Transverse colon (tissue), 4 donors: ENCODE results near the gene WNT5B. TPM values are rescaled to one million over a fixed set of nuclear protein-coding genes. Genes with fewer than 3 reads are reported as not detected.

Experiments used
- DNase-seq: peaks from one replicate; pipeline ENCODE4 v3.0.0-alpha.2; 2019
- H3K27ac ChIP-seq, 4 donors: fragments of 200-600 bp; sonication (generic); 2 replicates each; pipeline ENCODE4 v1.5.1; 2016 to 2018; ENCODE audit warnings: inconsistent platforms in 4 of 4
- H3K27me3 ChIP-seq: fragments of 200-600 bp; sonication (generic); 2 replicates; pipeline ENCODE4 v1.5.1; 2017; ENCODE audit warnings: inconsistent platforms
- H3K36me3 ChIP-seq, 4 donors: fragments of 200-600 bp; sonication (generic); 2 replicates each; pipeline ENCODE4 v1.5.1; 2017 to 2019; ENCODE audit warnings: inconsistent platforms in 4 of 4
- H3K4me1 ChIP-seq, 4 donors: fragments of 200-600 bp; sonication (generic); 2 replicates each; pipeline ENCODE4 v1.5.1; 2017 to 2020; ENCODE audit warnings: inconsistent platforms in 4 of 4
- H3K4me3 ChIP-seq, 4 donors: fragments of 200-600 bp; sonication (generic); 1 replicate in 1 of 4; 2 replicates in 3 of 4; pipeline versions ENCODE4 v1.5.1 to v1.6.1; 2017 to 2019; ENCODE audit warnings: inconsistent platforms in 4 of 4
- H3K9me3 ChIP-seq, 2 donors: fragments of 200-600 bp; sonication (generic); 2 replicates each; pipeline ENCODE4 v1.5.1; 2017 to 2019; ENCODE audit warnings: inconsistent platforms in 2 of 2
- EP300 ChIP-seq: sonication (generic); formaldehyde crosslinking; IDR thresholded peaks from one replicate; pipeline ENCODE4 v1.6.1; 2017; ENCODE audit warnings: antibody characterized with exemption, low read depth
- POLR2A ChIP-seq: fragments of 450-650 bp; IDR thresholded peaks from one replicate; pipeline ENCODE4 v1.6.1; 2016; ENCODE audit warnings: antibody characterized with exemption, mild to moderate bottlenecking, moderate library complexity
- POLR2AphosphoS5 ChIP-seq, 3 donors: sonication (generic); formaldehyde crosslinking; IDR thresholded peaks; one replicate each; pipeline ENCODE4 v1.6.1; 2016; ENCODE audit warnings: antibody characterized with exemption in 3 of 3
- WGBS, 2 donors: methylation state at CpG; one replicate each; pipeline ENCODE4 v1.1.5; 2018; ENCODE audit warnings: low coverage in 1 of 2; 5-methylcytosine and 5-hydroxymethylcytosine counted together
- in situ Hi-C, 4 donors: fragments of 200-750 bp; cut with MboI; loops; one replicate each; pipeline versions ENCODE4 v1.15.0 to v1.15.1; 2017; ENCODE audit warnings: low sequenced_read_pairs in 3 of 4, low pct_ligation_motif_present in 1 of 4, low pct_unique_long_range_greater_than_20kb in 1 of 4
- intact Hi-C: fragments of 100-400 bp; cut with DNase I; formaldehyde crosslinking; loops from one replicate; pipeline ENCODE4 v1.15.1; 2023; ENCODE audit warnings: low total_unique reads
- total RNA-seq, 4 donors: library from RNA; depleted of rRNA; stranded (reverse); fragments of >200 nt; gene quantifications; one replicate each; pipeline ENCODE4 v1.1.0, GENCODE V29; 2016
- TF ChIP-seq, protein P1 (sequence below), 5 experiments: fragments of 200-600 bp in 3 of 5; fragments of 450-650 bp in 2 of 5; sonication (generic) in 3 of 5; IDR thresholded peaks; 1 replicate in 2 of 5; 2 replicates in 3 of 5; pipeline ENCODE4 v1.5.1; 2016 to 2017; ENCODE audit warnings: antibody characterized with exemption in 5 of 5, inconsistent platforms in 3 of 5, mild to moderate bottlenecking in 2 of 5, moderate library complexity in 1 of 5

Gene WNT5B
- total RNA-seq, 4 donors from 2014 or later, result 0.80 to 3.5 (median 3.5) TPM; not detected in 1

DNA sequence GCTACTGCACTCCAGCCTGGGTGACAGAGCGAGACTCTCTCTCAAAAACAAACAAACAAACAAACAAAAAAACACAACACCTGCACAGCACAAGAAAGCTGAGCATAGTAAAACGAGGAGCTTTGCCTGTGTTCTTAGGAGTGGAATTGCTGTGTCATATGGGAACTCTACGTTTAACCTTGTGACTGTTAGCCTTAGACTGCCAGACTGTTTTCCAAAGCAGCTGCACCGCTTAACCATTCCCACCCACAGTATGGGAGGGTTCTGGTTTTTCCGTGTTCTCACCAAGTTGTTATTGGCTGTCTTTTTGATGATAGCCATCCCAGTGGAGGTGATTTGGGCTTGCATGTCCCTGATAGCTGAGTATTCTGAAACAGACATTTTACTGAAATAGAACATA, 9.2 kb downstream of the WNT5B start:
- Histone ChIP-seq H3K36me3 (no peaks in the 10 kb centered on the region), H3K4me1 (peaks cover 0 to 24% (median 12%) of the 10 kb centered on the region in 4 donors), H3K9me3 (no peaks in the 10 kb centered on the region), H3K27me3 (no peaks in the 10 kb centered on the region), H3K4me3 (no peak overlapping the region), H3K27ac (no peak overlapping the region)
- 77% methylated on average over 5 of the region's 5 CpGs; no CpG with 5 or more reads in 1 of the 2 donors for WGBS, 2 donors
- in situ Hi-C loops (no loop called here), intact Hi-C loops (no loop called here)
- TF ChIP-seq EP300, result no peak
- no peak for TF ChIP-seq POLR2AphosphoS5 (IDR thresholded peaks at IDR 0.05)
- TF ChIP-seq, protein P1, sequence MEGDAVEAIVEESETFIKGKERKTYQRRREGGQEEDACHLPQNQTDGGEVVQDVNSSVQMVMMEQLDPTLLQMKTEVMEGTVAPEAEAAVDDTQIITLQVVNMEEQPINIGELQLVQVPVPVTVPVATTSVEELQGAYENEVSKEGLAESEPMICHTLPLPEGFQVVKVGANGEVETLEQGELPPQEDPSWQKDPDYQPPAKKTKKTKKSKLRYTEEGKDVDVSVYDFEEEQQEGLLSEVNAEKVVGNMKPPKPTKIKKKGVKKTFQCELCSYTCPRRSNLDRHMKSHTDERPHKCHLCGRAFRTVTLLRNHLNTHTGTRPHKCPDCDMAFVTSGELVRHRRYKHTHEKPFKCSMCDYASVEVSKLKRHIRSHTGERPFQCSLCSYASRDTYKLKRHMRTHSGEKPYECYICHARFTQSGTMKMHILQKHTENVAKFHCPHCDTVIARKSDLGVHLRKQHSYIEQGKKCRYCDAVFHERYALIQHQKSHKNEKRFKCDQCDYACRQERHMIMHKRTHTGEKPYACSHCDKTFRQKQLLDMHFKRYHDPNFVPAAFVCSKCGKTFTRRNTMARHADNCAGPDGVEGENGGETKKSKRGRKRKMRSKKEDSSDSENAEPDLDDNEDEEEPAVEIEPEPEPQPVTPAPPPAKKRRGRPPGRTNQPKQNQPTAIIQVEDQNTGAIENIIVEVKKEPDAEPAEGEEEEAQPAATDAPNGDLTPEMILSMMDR (IDR thresholded peaks at IDR 0.05), result no peak
- no peak for TF ChIP-seq POLR2A
- no peak for DNase-seq

DNA sequence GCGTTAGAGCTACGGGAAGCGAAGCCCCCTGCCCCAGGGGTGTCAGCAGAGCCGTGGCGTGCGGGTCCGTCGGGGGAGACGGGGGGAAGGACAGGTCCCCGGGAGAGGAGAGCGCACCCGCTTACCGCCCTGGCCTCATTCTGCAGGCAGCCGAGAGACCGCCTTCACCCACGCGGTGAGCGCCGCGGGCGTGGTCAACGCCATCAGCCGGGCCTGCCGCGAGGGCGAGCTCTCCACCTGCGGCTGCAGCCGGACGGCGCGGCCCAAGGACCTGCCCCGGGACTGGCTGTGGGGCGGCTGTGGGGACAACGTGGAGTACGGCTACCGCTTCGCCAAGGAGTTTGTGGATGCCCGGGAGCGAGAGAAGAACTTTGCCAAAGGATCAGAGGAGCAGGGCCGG, 10.5 kb downstream of the WNT5B start:
- no peaks in the 10 kb centered on the region for H3K36me3 ChIP-seq
- in situ Hi-C loops (no loop called here), intact Hi-C loops (no loop called here)
- no peaks in the 10 kb centered on the region for H3K27me3 ChIP-seq
- H3K27ac ChIP-seq, result no peak overlapping the region
- DNase-seq, result no peak
- WGBS, 2 donors, result 93% methylated on average over 40 of the region's 40 CpGs; no CpG with 5 or more reads in 1 of the 2 donors
- H3K4me3 ChIP-seq, result no peak overlapping the region
- no peaks in the 10 kb centered on the region for H3K9me3 ChIP-seq
- H3K4me1 ChIP-seq, result peaks cover 6 to 27% (median 13%) of the 10 kb centered on the region in 4 donors
- no peak for TF ChIP-seq POLR2A
- no peak for TF ChIP-seq EP300
- TF ChIP-seq, protein P1 (IDR thresholded peaks at IDR 0.05), result no peak
- TF ChIP-seq POLR2AphosphoS5 (IDR thresholded peaks at IDR 0.05), result no peak

DNA sequence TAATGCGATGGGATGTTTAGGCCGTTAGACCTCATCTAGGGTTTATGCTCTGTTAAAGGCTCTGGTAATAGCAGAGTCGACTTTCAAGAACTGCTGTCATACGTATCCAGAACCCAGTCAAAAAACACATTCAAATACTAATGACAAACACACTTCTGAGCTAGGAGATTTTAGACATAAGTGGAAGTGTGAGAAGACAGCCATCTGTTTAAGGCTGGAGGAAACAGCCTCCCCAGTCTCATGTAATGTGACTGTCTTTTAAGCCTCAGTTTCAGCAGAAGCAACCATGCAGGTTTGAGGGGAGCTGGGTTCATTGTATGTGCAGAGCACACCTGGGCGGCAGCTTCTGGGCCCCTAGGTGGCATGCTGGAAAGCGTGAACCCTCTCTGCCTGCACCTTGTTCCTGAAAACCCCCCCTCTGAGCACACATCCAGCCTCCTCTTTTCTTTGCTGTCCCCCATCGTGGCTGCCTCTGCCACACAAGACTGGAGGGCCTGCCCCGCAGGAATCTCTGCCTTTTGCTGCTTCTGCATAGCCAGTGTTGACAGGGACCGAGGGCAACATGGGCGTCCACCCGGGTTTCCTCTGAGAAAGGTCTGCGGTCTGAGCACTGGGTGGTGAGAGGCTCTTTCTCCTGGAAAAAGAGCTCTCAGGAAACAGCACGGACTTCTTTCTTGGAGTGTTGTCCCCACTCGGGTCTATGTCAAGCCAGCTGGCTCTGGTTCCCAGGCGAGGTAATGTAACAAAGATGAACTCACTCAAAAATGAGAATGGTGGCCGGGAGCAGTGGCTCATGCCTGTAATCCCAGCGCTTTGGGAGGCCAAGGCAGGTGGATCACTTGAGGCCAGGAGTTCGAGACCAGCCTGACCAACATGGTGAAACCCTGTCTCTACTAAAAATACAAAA, 11.6 kb downstream of the WNT5B start:
- Histone ChIP-seq H3K4me1 (peaks cover 9 to 25% (median 11%) of the 10 kb centered on the region in 4 donors), H3K27ac (no peak overlapping the region), H3K9me3 (no peaks in the 10 kb centered on the region), H3K36me3 (no peaks in the 10 kb centered on the region), H3K27me3 (no peaks in the 10 kb centered on the region), H3K4me3 (no peak overlapping the region)
- in situ Hi-C loops (no loop called here), intact Hi-C loops (no loop called here)
- TF ChIP-seq EP300 (no peak), POLR2A (no peak), POLR2AphosphoS5 (IDR thresholded peaks at IDR 0.05) (no peak)
- TF ChIP-seq, protein P1 (IDR thresholded peaks at IDR 0.05), result no peak
- 84% methylated on average over 7 to 18 of the region's 18 CpGs for WGBS, 2 donors
- no peak for DNase-seq

DNA sequence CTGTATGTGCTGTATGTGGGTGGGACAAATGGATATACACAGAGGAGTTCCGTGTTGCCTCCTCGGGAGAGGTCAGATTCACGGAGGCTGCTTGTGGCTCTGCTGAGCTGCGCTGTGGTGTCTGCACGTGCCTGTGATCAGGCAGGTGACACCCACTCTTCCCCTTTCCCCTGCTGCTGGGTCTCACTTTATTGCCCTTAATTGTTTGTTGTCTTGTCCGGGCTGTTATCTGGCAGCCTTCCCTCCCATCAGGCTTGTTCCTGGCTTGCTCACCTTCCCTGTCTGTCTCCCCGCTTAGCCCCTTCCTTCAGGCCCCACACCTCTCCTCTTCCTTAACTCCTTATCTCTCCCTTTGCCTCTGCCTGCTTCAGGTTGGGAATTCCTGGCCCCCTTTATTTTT, 13.5 kb downstream of the WNT5B start:
- no peak for DNase-seq
- H3K4me3 ChIP-seq, result no peak overlapping the region
- no peaks in the 10 kb centered on the region for H3K27me3 ChIP-seq
- TF ChIP-seq, protein P1 (IDR thresholded peaks at IDR 0.05), result no peak
- TF ChIP-seq EP300 (no peak), POLR2AphosphoS5 (IDR thresholded peaks at IDR 0.05) (no peak), POLR2A (no peak)
- intact Hi-C loops, result no loop called here
- no peaks in the 10 kb centered on the region for H3K36me3 ChIP-seq
- 0 to 39% methylated on average over 1 to 7 of the region's 7 CpGs for WGBS, 2 donors
- in situ Hi-C loops, result no loop called here
- H3K4me1 ChIP-seq, result peaks cover 9 to 25% (median 11%) of the 10 kb centered on the region in 4 donors
- no peak overlapping the region for H3K27ac ChIP-seq
- H3K9me3 ChIP-seq, result no peaks in the 10 kb centered on the region
